Parathyroid adenoma (tissue), 2 donors: ENCODE data around the gene IL4R.
"Not testable (repeated sequence)": the region's sequence is repeated elsewhere in the genome, so short reads cannot be mapped to it uniquely, and the experiment has no call there.

Source experiments
- H2AFZ ChIP-seq: fragments of 300-600 bp; sonication (generic); one replicate; pipeline ENCODE4 v1.7.0; 2017; ENCODE audit warnings: antibody characterized with exemption, mild to moderate bottlenecking
- H3K27ac ChIP-seq: fragments of 300-600 bp; sonication (generic); one replicate; pipeline ENCODE4 v1.7.0; 2017
- H3K27me3 ChIP-seq: fragments of 300-600 bp; sonication (generic); one replicate; pipeline ENCODE4 v1.7.0; 2017; ENCODE audit warnings: low read length; ENCODE audit not compliant: control insufficient read depth, insufficient read depth
- H3K36me3 ChIP-seq: fragments of 300-600 bp; sonication (generic); one replicate; pipeline ENCODE4 v1.7.0; 2017; ENCODE audit warnings: low read length; ENCODE audit not compliant: control insufficient read depth, insufficient read depth
- H3K4me1 ChIP-seq: fragments of 300-600 bp; sonication (generic); one replicate; pipeline ENCODE4 v1.7.0; 2017; ENCODE audit warnings: control low read depth
- H3K4me2 ChIP-seq: fragments of 300-600 bp; sonication (generic); one replicate; pipeline ENCODE4 v1.7.0; 2017; ENCODE audit warnings: low read length
- H3K4me3 ChIP-seq: fragments of 300-600 bp; sonication (generic); one replicate; pipeline ENCODE4 v1.7.0; 2017; ENCODE audit warnings: low read depth, low read length
- H3K79me2 ChIP-seq: fragments of 300-600 bp; sonication (generic); one replicate; pipeline ENCODE4 v1.7.0; 2017; ENCODE audit warnings: control low read depth
- H3K9ac ChIP-seq: fragments of 300-600 bp; sonication (generic); one replicate; pipeline ENCODE4 v1.7.0; 2017; ENCODE audit warnings: mild to moderate bottlenecking
- H3K9me3 ChIP-seq: fragments of 300-600 bp; sonication (generic); one replicate; pipeline ENCODE4 v1.7.0; 2017; ENCODE audit warnings: low read length; ENCODE audit not compliant: control insufficient read depth
- CTCF ChIP-seq: fragments of 300-600 bp; sonication (generic); IDR thresholded peaks from one replicate; pipeline ENCODE4 v1.7.0; 2017; ENCODE audit warnings: antibody characterized with exemption, mild to moderate bottlenecking
- donor health status: primary hyperparathyroidism.

The IL4R gene

GRCh38 chr16:27287887-27288286 lies 25.9 kb upstream of the IL4R start:
- Histone ChIP-seq H3K4me1 (no peaks in the 10 kb centered on the region), H3K9me3 (no peaks in the 10 kb centered on the region), H2AFZ (no peak overlapping the region), H3K4me2 (no peak overlapping the region), H3K4me3 (no peak overlapping the region), H3K79me2 (no peaks in the 10 kb centered on the region), H3K27me3 (no peaks in the 10 kb centered on the region), H3K9ac (no peak overlapping the region), H3K36me3 (no peaks in the 10 kb centered on the region), H3K27ac (no peak overlapping the region)
- TF ChIP-seq CTCF = no peak

GRCh38 chr16:27288313-27288712 lies 25.5 kb upstream of the IL4R start:
- H3K79me2 ChIP-seq, H3K27ac ChIP-seq, H3K4me2 ChIP-seq, H3K36me3 ChIP-seq, H3K4me3 ChIP-seq, H3K9me3 ChIP-seq, H3K27me3 ChIP-seq, H3K9ac ChIP-seq, H2AFZ ChIP-seq, H3K4me1 ChIP-seq: not testable (repeated sequence)

- no peak overlapping the region for H3K27ac ChIP-seq
- H3K36me3 ChIP-seq = no peaks in the 10 kb centered on the region
- H3K9me3 ChIP-seq = no peaks in the 10 kb centered on the region
- no peak overlapping the region for H3K4me2 ChIP-seq
- H3K27me3 ChIP-seq = no peaks in the 10 kb centered on the region
- H3K79me2 ChIP-seq = no peaks in the 10 kb centered on the region
- no peak overlapping the region for H2AFZ ChIP-seq
- H3K4me3 ChIP-seq = no peak overlapping the region
- no peak overlapping the region for H3K9ac ChIP-seq
- TF ChIP-seq CTCF = no peak
- no peaks in the 10 kb centered on the region for H3K4me1 ChIP-seq
Measured at GRCh38 chr16:27289669-27290068, 24.1 kb upstream of the IL4R start.

- Histone ChIP-seq H3K4me1 (no peaks in the 10 kb centered on the region), H3K79me2 (no peaks in the 10 kb centered on the region), H3K4me2 (no peak overlapping the region), H3K27ac (no peak overlapping the region), H2AFZ (no peak overlapping the region), H3K36me3 (no peaks in the 10 kb centered on the region), H3K4me3 (no peak overlapping the region), H3K9ac (no peak overlapping the region), H3K9me3 (no peaks in the 10 kb centered on the region), H3K27me3 (no peaks in the 10 kb centered on the region)
- TF ChIP-seq CTCF = no peak
Measured at GRCh38 chr16:27290562-27290961, 23.2 kb upstream of the IL4R start.

GRCh38 chr16:27291106-27291505 lies 22.7 kb upstream of the IL4R start:
- no peaks in the 10 kb centered on the region for H3K27me3 ChIP-seq
- no peaks in the 10 kb centered on the region for H3K79me2 ChIP-seq
- H3K9me3 ChIP-seq = no peaks in the 10 kb centered on the region
- no peaks in the 10 kb centered on the region for H3K4me1 ChIP-seq
- TF ChIP-seq CTCF = no peak
- no peak overlapping the region for H3K4me2 ChIP-seq
- H3K36me3 ChIP-seq = no peaks in the 10 kb centered on the region
- H2AFZ ChIP-seq = no peak overlapping the region
- H3K4me3 ChIP-seq = no peak overlapping the region
- no peak overlapping the region for H3K9ac ChIP-seq
- no peak overlapping the region for H3K27ac ChIP-seq
